CD4-positive, CD25-positive, alpha-beta regulatory T cell (primary cell): Measurements from ENCODE around the gene PITPNB. TPM values are rescaled to one million over a fixed set of nuclear protein-coding genes. Genes with fewer than 3 reads are reported as not detected.

Experiments
- ATAC-seq, 2 donors: fragments of 150-1000 bp; cut with Tn5 transposase; one replicate each; pipeline ENCODE4 v1.10.0; 2021; ENCODE audit warnings: low read depth in 2 of 2, moderate number of reproducible peaks in 2 of 2, moderate library complexity in 1 of 2
- DNase-seq, 3 donors: peaks; one replicate each; pipeline versions ENCODE4 v3.0.0 to v3.0.0-alpha.2; 2012 to 2022; ENCODE audit warnings: mixed read lengths in 1 of 3
- H3K27ac ChIP-seq: one replicate; pipeline ENCODE4 v1.7.0; 2013; ENCODE audit warnings: mild to moderate bottlenecking, low read length; ENCODE audit not compliant: insufficient read depth, poor library complexity, severe bottlenecking
- H3K27me3 ChIP-seq: one replicate; pipeline ENCODE4 v1.7.0; 2013; ENCODE audit warnings: low read length; ENCODE audit not compliant: control insufficient read depth, insufficient read depth
- H3K36me3 ChIP-seq: one replicate; pipeline ENCODE4 v1.7.0; 2013; ENCODE audit warnings: mild to moderate bottlenecking, low read length, moderate library complexity; ENCODE audit not compliant: control insufficient read depth, insufficient read depth
- H3K4me1 ChIP-seq: 2 replicates; pipeline ENCODE4 v1.7.0; 2013; ENCODE audit warnings: mild to moderate bottlenecking, low read length; ENCODE audit not compliant: insufficient read depth, control insufficient read depth, poor library complexity, severe bottlenecking
- H3K4me3 ChIP-seq: one replicate; pipeline ENCODE4 v1.7.0; 2013; ENCODE audit warnings: low read depth, mild to moderate bottlenecking, low read length, moderate library complexity
- H3K9me3 ChIP-seq, 2 experiments: 1 replicate in 1 of 2; 2 replicates in 1 of 2; pipeline ENCODE4 v1.7.0; 2013; ENCODE audit warnings: low read length in 2 of 2, mild to moderate bottlenecking in 1 of 2, moderate library complexity in 1 of 2; ENCODE audit not compliant: control insufficient read depth in 2 of 2
- H3K27ac Mint-ChIP-seq, 3 donors: one replicate each; pipeline ENCODE4 v1.8.0; 2020 to 2022; ENCODE audit warnings: mild to moderate bottlenecking in 3 of 3, mixed read lengths in 3 of 3, moderate library complexity in 2 of 3
- H3K27me3 Mint-ChIP-seq: one replicate; pipeline ENCODE4 v1.8.0; 2022; ENCODE audit warnings: mild to moderate bottlenecking, mixed read lengths
- H3K36me3 Mint-ChIP-seq: one replicate; pipeline ENCODE4 v1.8.0; 2020; ENCODE audit warnings: mixed read lengths
- H3K4me1 Mint-ChIP-seq, 4 donors: one replicate each; pipeline ENCODE4 v1.8.0; 2020 to 2022; ENCODE audit warnings: mixed read lengths in 4 of 4, mild to moderate bottlenecking in 1 of 4
- H3K4me3 Mint-ChIP-seq, 4 donors: one replicate each; pipeline ENCODE4 v1.8.0; 2020 to 2022; ENCODE audit warnings: mild to moderate bottlenecking in 4 of 4, mixed read lengths in 4 of 4, moderate library complexity in 3 of 4
- H3K9me3 Mint-ChIP-seq, 7 donors: one replicate each; pipeline ENCODE4 v1.8.0; 2020 to 2022; ENCODE audit warnings: mixed read lengths in 7 of 7, mild to moderate bottlenecking in 3 of 7, moderate library complexity in 2 of 7
- polyA plus RNA-seq, 4 donors: library from polyadenylated mRNA; unstranded; fragments of 300-500 nt; fragmentation: Illumina TruSeq; gene quantifications; one replicate each; pipeline ENCODE4 v1.2.3, GENCODE V29; 2021
- total RNA-seq: library from RNA; stranded (reverse); gene quantifications from one replicate; pipeline ENCODE4 v1.2.3, GENCODE V29; 2022

Gene PITPNB
- total and polyA plus RNA-seq, 5 donors from 2014 or later: 59.3 to 69.3 (median 64.7) TPM

- peaks cover 30% of the 10 kb centered on the region for H3K4me1 ChIP-seq
- DNase-seq (no peak), ATAC-seq (no peak)
- H3K36me3 ChIP-seq: peaks cover 30% of the 10 kb centered on the region
- Mint-ChIP-seq H3K4me3 (peak overlapping the region in 2 of 4 donors; percentile 14 to 55), H3K36me3 (peaks cover 16% of the 10 kb centered on the region), H3K4me1 (peaks cover 56 to 76% (median 67%) of the 10 kb centered on the region in 4 donors), H3K9me3 (no peaks in the 10 kb centered on the region), H3K27ac (peak overlapping the region in 1 of 3 donors; percentile 60), H3K27me3 (no peaks in the 10 kb centered on the region)
- no peak overlapping the region for H3K4me3 ChIP-seq
- no peaks in the 10 kb centered on the region for H3K9me3 ChIP-seq
- no peaks in the 10 kb centered on the region for H3K27me3 ChIP-seq
- no peak overlapping the region for H3K27ac ChIP-seq
These were observed 5.8 kb downstream of the PITPNB start for GRCh38 chr22:27913162-27913741.

DNA sequence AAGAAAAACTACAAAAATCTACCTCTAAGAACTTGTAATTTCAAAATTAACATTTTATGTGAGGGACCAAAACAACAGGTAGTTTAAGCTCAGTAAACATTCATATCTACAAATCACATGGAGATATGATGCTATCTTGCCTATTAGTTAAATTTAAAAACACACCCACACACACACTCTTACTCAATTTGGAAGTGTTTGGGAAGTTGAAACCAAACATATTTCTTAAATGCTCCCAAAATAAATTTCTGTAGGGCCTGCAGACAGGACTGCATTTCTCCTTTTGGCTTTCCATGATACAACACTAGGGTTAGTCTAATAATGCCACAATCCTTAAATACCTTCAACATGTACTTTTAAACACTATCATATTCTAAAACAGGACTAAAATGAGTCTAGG, 7.0 kb downstream of the PITPNB start:
- Histone ChIP-seq H3K4me1 (peaks cover 20% of the 10 kb centered on the region), H3K27me3 (no peaks in the 10 kb centered on the region), H3K4me3 (no peak overlapping the region), H3K36me3 (peaks cover 40% of the 10 kb centered on the region), H3K9me3 (no peaks in the 10 kb centered on the region), H3K27ac (no peak overlapping the region)
- peaks cover 16% of the 10 kb centered on the region for H3K36me3 Mint-ChIP-seq
- H3K9me3 Mint-ChIP-seq: no peaks in the 10 kb centered on the region
- DNase-seq: no peak
- peaks cover 50 to 71% (median 60%) of the 10 kb centered on the region in 4 donors for H3K4me1 Mint-ChIP-seq
- peak overlapping the region in 1 of 3 donors; percentile 37 for H3K27ac Mint-ChIP-seq
- no peaks in the 10 kb centered on the region for H3K27me3 Mint-ChIP-seq
- ATAC-seq: no peak
- H3K4me3 Mint-ChIP-seq: no peak overlapping the region

GRCh38 chr22:27911330-27911729, 7.7 kb downstream of the PITPNB start:
- H3K4me3 Mint-ChIP-seq: peak overlapping the region in 1 of 4 donors; percentile 48
- H3K27me3 ChIP-seq: no peaks in the 10 kb centered on the region
- H3K27ac Mint-ChIP-seq: peak overlapping the region in 2 of 3 donors; percentile 11 to 37

DNA sequence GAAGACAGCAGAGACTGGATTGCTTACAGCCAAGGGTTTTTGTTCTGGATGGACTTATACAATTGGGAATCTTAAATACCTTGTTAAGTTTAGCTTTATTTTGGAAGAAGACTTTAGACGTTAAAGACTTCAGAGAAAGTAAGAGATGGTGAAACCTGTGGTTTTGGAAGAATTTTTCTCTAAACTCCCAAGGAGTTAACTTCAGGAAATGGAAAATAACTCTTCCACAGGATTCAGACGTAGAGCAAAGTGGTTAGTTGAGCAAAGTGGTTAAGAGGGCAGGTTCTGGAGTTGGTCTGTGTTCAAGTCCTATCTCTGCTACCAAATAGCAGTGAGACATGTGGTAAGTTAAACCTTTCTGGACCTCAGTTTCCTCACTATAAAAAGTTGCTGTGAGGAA, 12.8 kb downstream of the PITPNB start:
- Mint-ChIP-seq H3K27ac (peak overlapping the region; percentile 5 to 49 (median 36)), H3K36me3 (peaks cover 44% of the 10 kb centered on the region), H3K4me1 (peaks cover 31 to 53% (median 43%) of the 10 kb centered on the region in 4 donors), H3K4me3 (no peak overlapping the region), H3K9me3 (no peaks in the 10 kb centered on the region), H3K27me3 (no peaks in the 10 kb centered on the region)
- Histone ChIP-seq H3K36me3 (peaks cover 64% of the 10 kb centered on the region), H3K27me3 (no peaks in the 10 kb centered on the region), H3K4me1 (peaks cover 9% of the 10 kb centered on the region), H3K9me3 (no peaks in the 10 kb centered on the region), H3K4me3 (no peak overlapping the region), H3K27ac (no peak overlapping the region)
- ATAC-seq: no peak
- no peak for DNase-seq

More at GRCh38 chr22:27911330-27911729, 7.7 kb downstream of the PITPNB start:
- Mint-ChIP-seq H3K4me1 (peaks cover 50 to 66% (median 59%) of the 10 kb centered on the region in 4 donors), H3K36me3 (peaks cover 20% of the 10 kb centered on the region), H3K9me3 (no peaks in the 10 kb centered on the region), H3K27me3 (no peaks in the 10 kb centered on the region)
- no peak overlapping the region for H3K27ac ChIP-seq
- ATAC-seq (no peak), DNase-seq (no peak)
- H3K9me3 ChIP-seq: no peaks in the 10 kb centered on the region
- H3K4me1 ChIP-seq: peaks cover 20% of the 10 kb centered on the region
- no peak overlapping the region for H3K4me3 ChIP-seq
- H3K36me3 ChIP-seq: peaks cover 47% of the 10 kb centered on the region

- no peaks in the 10 kb centered on the region for H3K9me3 ChIP-seq
- Mint-ChIP-seq H3K27me3 (no peaks in the 10 kb centered on the region), H3K4me3 (no peak overlapping the region), H3K36me3 (peaks cover 46% of the 10 kb centered on the region), H3K9me3 (no peaks in the 10 kb centered on the region), H3K27ac (peak overlapping the region in 1 of 3 donors; percentile 9), H3K4me1 (peaks cover 33 to 53% (median 46%) of the 10 kb centered on the region in 4 donors)
- DNase-seq (no peak), ATAC-seq (no peak)
- H3K4me1 ChIP-seq: peaks cover 9% of the 10 kb centered on the region
- no peak overlapping the region for H3K4me3 ChIP-seq
- H3K27me3 ChIP-seq: no peaks in the 10 kb centered on the region
- no peak overlapping the region for H3K27ac ChIP-seq
- peaks cover 65% of the 10 kb centered on the region for H3K36me3 ChIP-seq
These were observed 13.4 kb downstream of the PITPNB start for GRCh38 chr22:27905653-27906052.

- ATAC-seq: peak; percentile 34 to 67
- Histone ChIP-seq H3K27me3 (no peaks in the 10 kb centered on the region), H3K4me1 (peaks cover 9% of the 10 kb centered on the region), H3K36me3 (peaks cover 53% of the 10 kb centered on the region), H3K27ac (peak overlapping the region; percentile 34), H3K9me3 (no peaks in the 10 kb centered on the region), H3K4me3 (peak overlapping the region; percentile 54)
- Mint-ChIP-seq H3K4me1 (peaks cover 31 to 47% (median 44%) of the 10 kb centered on the region in 4 donors), H3K27me3 (no peaks in the 10 kb centered on the region), H3K36me3 (peaks cover 45% of the 10 kb centered on the region), H3K9me3 (no peaks in the 10 kb centered on the region), H3K4me3 (peak overlapping the region in 2 of 4 donors; percentile 3 to 14), H3K27ac (peak overlapping the region; percentile 4 to 90 (median 48))
- peak in 2 of 3 donors; percentile 34 to 53 for DNase-seq
These were observed 15.1 kb downstream of the PITPNB start for GRCh38 chr22:27903805-27904473.

DNA sequence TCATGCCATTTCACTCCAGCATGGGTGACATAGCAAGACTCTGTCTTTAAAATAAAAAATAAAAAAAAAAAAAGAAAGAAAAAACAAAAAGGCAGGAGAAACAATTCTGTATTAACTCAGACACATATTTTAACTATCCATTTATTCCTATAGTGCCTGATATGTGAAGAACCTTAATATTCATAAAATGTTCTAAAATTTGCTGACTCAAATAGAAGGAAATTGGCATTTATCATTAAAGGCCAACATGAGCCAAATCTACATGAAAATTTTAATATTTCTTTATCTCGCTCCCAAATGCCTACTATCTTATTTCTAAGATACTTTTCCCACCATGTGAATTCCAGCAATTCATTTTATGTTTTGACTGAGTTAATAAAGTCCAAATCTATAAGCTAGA, 18.9 kb downstream of the PITPNB start:
- no peak overlapping the region for H3K4me3 ChIP-seq
- no peaks in the 10 kb centered on the region for H3K27me3 ChIP-seq
- no peak for DNase-seq
- H3K36me3 ChIP-seq: peaks cover 43% of the 10 kb centered on the region
- H3K9me3 ChIP-seq: no peaks in the 10 kb centered on the region
- H3K36me3 Mint-ChIP-seq: peaks cover 41% of the 10 kb centered on the region
- no peak overlapping the region for H3K4me3 Mint-ChIP-seq
- no peak overlapping the region for H3K27ac Mint-ChIP-seq
- no peaks in the 10 kb centered on the region for H3K27me3 Mint-ChIP-seq
- H3K4me1 Mint-ChIP-seq: peaks cover 36 to 54% (median 40%) of the 10 kb centered on the region in 4 donors
- ATAC-seq: no peak
- H3K4me1 ChIP-seq: peaks cover 17% of the 10 kb centered on the region
- H3K9me3 Mint-ChIP-seq: no peaks in the 10 kb centered on the region
- H3K27ac ChIP-seq: no peak overlapping the region
